Endothelial cell of umbilical vein (primary cell): ENCODE results near the gene SP1. TPM values are rescaled to one million over a fixed set of nuclear protein-coding genes. Genes with fewer than 3 reads are reported as not detected.

Source experiments
- BruUV-seq: library from RNA; stranded (reverse); fragments of 400-500 nt; replicated peaks from 2 replicates; lab custom pipeline; 2021; lab: Mats Ljungman, UMichigan
- CTCF ChIA-PET: fragments of 300-600, 350-600 bp; sonication (Branson Sonifier 250); formaldehyde crosslinking; loops from one replicate; lab custom pipeline; 2021; ENCODE audit warnings: antibody characterized with exemption, inconsistent platforms; lab: Charles Lee
- POLR2A ChIA-PET: fragments of 300-600, 350-600 bp; sonication (Branson Sonifier 250); formaldehyde crosslinking; loops from one replicate; lab custom pipeline; 2021; ENCODE audit warnings: antibody characterized with exemption, inconsistent platforms; lab: Charles Lee
- DNase-seq: peaks from one replicate; pipeline ENCODE4 v3.0.0-alpha.2; 2011; ENCODE audit warnings: low read depth, low spot score
- FAIRE-seq: peaks from 2 replicates; lab custom pipeline; 2011; peaks lifted over from hg19 to GRCh38; lab: Jason Lieb, UNC
- H2AFZ ChIP-seq: 2 replicates; pipeline ENCODE4 v1.6.0; 2012; ENCODE audit warnings: low read depth, low read length, control low read depth, inconsistent platforms
- H3K27ac ChIP-seq: 2 replicates; pipeline ENCODE4 v1.5.1; 2011; ENCODE audit warnings: low read depth, mild to moderate bottlenecking, control low read depth, low read length, moderate library complexity; ENCODE audit not compliant: insufficient read depth
- H3K27me3 ChIP-seq, 2 experiments: 2 replicates each; pipeline versions ENCODE4 v1.6.0 to v1.6.1; 2011; ENCODE audit warnings: low read length in 2 of 2, mixed read lengths in 1 of 2; ENCODE audit not compliant: control insufficient read depth in 2 of 2, insufficient read depth in 2 of 2
- H3K36me3 ChIP-seq, 2 experiments: 2 replicates in 1 of 2; 3 replicates in 1 of 2; pipeline ENCODE4 v1.5.1; 2011; ENCODE audit warnings: low read length in 2 of 2, mild to moderate bottlenecking in 1 of 2, moderate library complexity in 1 of 2; ENCODE audit not compliant: control insufficient read depth in 2 of 2, insufficient read depth in 2 of 2; ENCODE audit errors: extremely low read depth in 1 of 2
- H3K4me1 ChIP-seq: 3 replicates; pipeline ENCODE4 v1.5.1; 2011; ENCODE audit warnings: mild to moderate bottlenecking, low read length; ENCODE audit not compliant: control insufficient read depth, insufficient read depth; ENCODE audit errors: extremely low read depth
- H3K4me2 ChIP-seq: 2 replicates; pipeline ENCODE4 v1.6.1; 2011; ENCODE audit warnings: low read length, control low read depth, mixed read lengths; ENCODE audit not compliant: insufficient read depth
- H3K4me3 ChIP-seq, 3 experiments: fragments of 200-600 bp in 1 of 3; sonication (generic), shearing (Covaris generic) in 1 of 3; replicated peaks in 1 of 3; 2 replicates each; pipeline ENCODE4 v1.5.1; 2011 to 2016; ENCODE audit warnings: control low read depth in 3 of 3, low read length in 3 of 3, mild to moderate bottlenecking in 2 of 3, inconsistent platforms in 1 of 3, low read depth in 1 of 3, moderate library complexity in 1 of 3; ENCODE audit not compliant: insufficient read depth in 1 of 3
- H3K79me2 ChIP-seq: 2 replicates; pipeline ENCODE4 v1.6.0; 2012; ENCODE audit warnings: low read length, inconsistent platforms; ENCODE audit not compliant: control insufficient read depth, insufficient read depth
- H3K9ac ChIP-seq: replicated peaks from 2 replicates; pipeline ENCODE3; 2011; ENCODE audit warnings: low read length, control low read depth; ENCODE audit not compliant: insufficient read depth; ENCODE audit errors: extremely low read depth
- H3K9me1 ChIP-seq: replicated peaks from 3 replicates; pipeline ENCODE4 v1.6.0; 2011; ENCODE audit warnings: mild to moderate bottlenecking, low read length; ENCODE audit not compliant: control insufficient read depth, insufficient read depth; ENCODE audit errors: extremely low read depth
- H3K9me3 ChIP-seq: replicated peaks from 2 replicates; pipeline ENCODE4 v1.5.1; 2012; ENCODE audit warnings: low read length, inconsistent platforms; ENCODE audit not compliant: control insufficient read depth, insufficient read depth
- H4K20me1 ChIP-seq: replicated peaks from 2 replicates; pipeline ENCODE3; 2011; ENCODE audit warnings: mild to moderate bottlenecking, low read length; ENCODE audit not compliant: control insufficient read depth, insufficient read depth; ENCODE audit errors: extremely low read depth
- EZH2 ChIP-seq: IDR thresholded peaks from 2 replicates; pipeline ENCODE4 v1.6.1; 2012; ENCODE audit warnings: borderline replicate concordance, low read depth, mild to moderate bottlenecking, moderate library complexity, low read length, inconsistent platforms; ENCODE audit not compliant: severe bottlenecking
- FOS ChIP-seq: IDR thresholded peaks from 2 replicates; pipeline ENCODE4 v1.6.1; 2011; ENCODE audit warnings: mild to moderate bottlenecking, low read length, moderate library complexity, borderline replicate concordance; ENCODE audit not compliant: insufficient read depth
- GATA2 ChIP-seq: IDR thresholded peaks from 2 replicates; pipeline ENCODE4 v1.7.0; 2011; ENCODE audit warnings: low read depth, mild to moderate bottlenecking, moderate library complexity, mixed read lengths, low read length; ENCODE audit not compliant: insufficient read length, insufficient read depth
- JUN ChIP-seq: IDR thresholded peaks from 2 replicates; pipeline ENCODE4 v1.6.1; 2011; ENCODE audit warnings: borderline replicate concordance, low read depth; ENCODE audit not compliant: insufficient read length, insufficient read depth
- MAX ChIP-seq: IDR thresholded peaks from 2 replicates; pipeline ENCODE4 v1.6.1; 2011; ENCODE audit not compliant: insufficient read depth, insufficient read length
- MYC ChIP-seq: IDR thresholded peaks from one replicate; pipeline ENCODE4 v1.6.1; 2011; ENCODE audit warnings: mild to moderate bottlenecking, low read depth, low read length
- POLR2A ChIP-seq: IDR thresholded peaks from 2 replicates; pipeline ENCODE4 v1.6.1; 2012; ENCODE audit warnings: low read depth, mild to moderate bottlenecking, control low read depth, low read length
- POLR2AphosphoS5 ChIP-seq: IDR thresholded peaks from 2 replicates; pipeline ENCODE4 v1.6.1; 2012; ENCODE audit warnings: low read depth, mild to moderate bottlenecking, control low read depth, low read length, moderate library complexity; ENCODE audit not compliant: insufficient read depth
- dilution Hi-C: fragments of 300-500 bp; cut with MboI; formaldehyde crosslinking; loops from one replicate; pipeline ENCODE4 v1.15.0; 2019; ENCODE audit warnings: low sequenced_read_pairs; ENCODE audit not compliant: extremely low pct_ligation_motif_present
- intact Hi-C: fragments of 100-400 bp; cut with micrococcal nuclease; formaldehyde crosslinking; loops from one replicate; pipeline ENCODE4 v1.10.0; 2022
- polyA plus RNA-seq, 4 experiments: library from polyadenylated mRNA; depleted of rRNA in 3 of 4; stranded (reverse) in 3 of 4; unstranded in 1 of 4; fragments of >200 nt; gene quantifications; 2 replicates each; pipeline versions ENCODE4 v1.2.1 to v1.2.3, GENCODE V29; 2011 to 2012; ENCODE audit warnings: missing spikeins in 1 of 4
- total RNA-seq: library from RNA; stranded (reverse); gene quantifications from 2 replicates; pipeline ENCODE4 v1.2.3, GENCODE V29; 2021
- TF ChIP-seq, protein P1 (sequence below), 2 donors: IDR thresholded peaks; 1 replicate in 1 of 2; 2 replicates in 1 of 2; pipeline ENCODE4 v1.5.1; 2011; ENCODE audit warnings: low read length in 2 of 2, mild to moderate bottlenecking in 2 of 2, moderate library complexity in 2 of 2, control low read depth in 1 of 2, inconsistent platforms in 1 of 2, low read depth in 1 of 2; ENCODE audit not compliant: insufficient read depth in 1 of 2; ENCODE audit errors: extremely low read depth in 1 of 2

SP1 gene
- total and polyA plus RNA-seq, 2 donors (not counting 3 experiments of a cell fraction or from before 2014, with no cell fraction given), result 34.8 to 56.3 TPM

GRCh38 chr12:53346491-53346890, 33.5 kb upstream of the SP1 start:
- CTCF ChIA-PET, result interaction anchor here (1.3 to 4.5 kb wide), 5 partner anchors 20 to 132 kb away, joined by 3 to 225 read pairs (median 47); partner anchors contain the start of gene AAAS
- FAIRE-seq (peak; percentile 28), DNase-seq (no peak)
- Histone ChIP-seq H2AFZ (peak overlapping the region; percentile 93), H4K20me1 (no peaks in the 10 kb centered on the region), H3K79me2 (no peaks in the 10 kb centered on the region), H3K9me3 (no peaks in the 10 kb centered on the region), H3K9me1 (no peaks in the 10 kb centered on the region), H3K4me2 (no peak overlapping the region), H3K4me1 (peaks cover 13% of the 10 kb centered on the region), H3K27ac (no peak overlapping the region), H3K27me3 (no peaks in the 10 kb centered on the region), H3K4me3 (no peak overlapping the region), H3K36me3 (no peaks in the 10 kb centered on the region), H3K9ac (no peak overlapping the region)
- BruUV-seq, result no TSS peak
- POLR2A ChIA-PET, result no interaction called here
- dilution Hi-C loops, result no loop called here
- no peak for TF ChIP-seq GATA2
- no peak for TF ChIP-seq FOS
- no peak for TF ChIP-seq EZH2
- no peak for TF ChIP-seq MYC
- TF ChIP-seq MAX, result no peak
- TF ChIP-seq, protein P1, sequence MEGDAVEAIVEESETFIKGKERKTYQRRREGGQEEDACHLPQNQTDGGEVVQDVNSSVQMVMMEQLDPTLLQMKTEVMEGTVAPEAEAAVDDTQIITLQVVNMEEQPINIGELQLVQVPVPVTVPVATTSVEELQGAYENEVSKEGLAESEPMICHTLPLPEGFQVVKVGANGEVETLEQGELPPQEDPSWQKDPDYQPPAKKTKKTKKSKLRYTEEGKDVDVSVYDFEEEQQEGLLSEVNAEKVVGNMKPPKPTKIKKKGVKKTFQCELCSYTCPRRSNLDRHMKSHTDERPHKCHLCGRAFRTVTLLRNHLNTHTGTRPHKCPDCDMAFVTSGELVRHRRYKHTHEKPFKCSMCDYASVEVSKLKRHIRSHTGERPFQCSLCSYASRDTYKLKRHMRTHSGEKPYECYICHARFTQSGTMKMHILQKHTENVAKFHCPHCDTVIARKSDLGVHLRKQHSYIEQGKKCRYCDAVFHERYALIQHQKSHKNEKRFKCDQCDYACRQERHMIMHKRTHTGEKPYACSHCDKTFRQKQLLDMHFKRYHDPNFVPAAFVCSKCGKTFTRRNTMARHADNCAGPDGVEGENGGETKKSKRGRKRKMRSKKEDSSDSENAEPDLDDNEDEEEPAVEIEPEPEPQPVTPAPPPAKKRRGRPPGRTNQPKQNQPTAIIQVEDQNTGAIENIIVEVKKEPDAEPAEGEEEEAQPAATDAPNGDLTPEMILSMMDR (IDR thresholded peaks at IDR 0.05; ENCODE audit: extremely low read depth in 1 of 2, insufficient read depth in 1 of 2, low read depth in 1 of 2, low read length in 2 of 2), result no peak
- no peak for TF ChIP-seq POLR2A
- TF ChIP-seq JUN, result no peak
- no peak for TF ChIP-seq POLR2AphosphoS5
- intact Hi-C loops, result no loop called here
